Nephron progenitor cell (in vitro differentiated cells): Measurements from ENCODE around the gene FUT4.

Source experiments
- DNase-seq: peaks from one replicate; pipeline ENCODE4 v3.0.0; 2021
- H3K27ac Mint-ChIP-seq: 2 replicates; pipeline ENCODE4 v1.8.0; 2021; ENCODE audit warnings: mild to moderate bottlenecking, moderate library complexity, mixed read lengths
- H3K27me3 Mint-ChIP-seq: 2 replicates; pipeline ENCODE4 v1.8.0; 2021; ENCODE audit warnings: mild to moderate bottlenecking, low read depth, mixed read lengths; ENCODE audit not compliant: poor library complexity
- H3K36me3 Mint-ChIP-seq: 2 replicates; pipeline ENCODE4 v1.8.0; 2021; ENCODE audit warnings: low read depth, mixed read lengths
- H3K4me1 Mint-ChIP-seq: 2 replicates; pipeline ENCODE4 v1.8.0; 2021; ENCODE audit warnings: mixed read lengths
- H3K4me3 Mint-ChIP-seq: 2 replicates; pipeline ENCODE4 v1.8.0; 2021; ENCODE audit warnings: mild to moderate bottlenecking, moderate library complexity, mixed read lengths
- H3K9me3 Mint-ChIP-seq: 2 replicates; pipeline ENCODE4 v1.8.0; 2021; ENCODE audit warnings: mild to moderate bottlenecking, moderate library complexity, mixed read lengths
- TF ChIP-seq, protein P1 (sequence below): fragments of 200-600 bp; sonication (generic); IDR thresholded peaks from 2 replicates; pipeline ENCODE4 v1.5.0; 2021; ENCODE audit warnings: antibody characterized with exemption

Gene FUT4

GRCh38 chr11:94528551-94528950 is 15.2 kb upstream of the FUT4 start:
- no peaks in the 10 kb centered on the region for H3K9me3 Mint-ChIP-seq
- TF ChIP-seq, protein P1, sequence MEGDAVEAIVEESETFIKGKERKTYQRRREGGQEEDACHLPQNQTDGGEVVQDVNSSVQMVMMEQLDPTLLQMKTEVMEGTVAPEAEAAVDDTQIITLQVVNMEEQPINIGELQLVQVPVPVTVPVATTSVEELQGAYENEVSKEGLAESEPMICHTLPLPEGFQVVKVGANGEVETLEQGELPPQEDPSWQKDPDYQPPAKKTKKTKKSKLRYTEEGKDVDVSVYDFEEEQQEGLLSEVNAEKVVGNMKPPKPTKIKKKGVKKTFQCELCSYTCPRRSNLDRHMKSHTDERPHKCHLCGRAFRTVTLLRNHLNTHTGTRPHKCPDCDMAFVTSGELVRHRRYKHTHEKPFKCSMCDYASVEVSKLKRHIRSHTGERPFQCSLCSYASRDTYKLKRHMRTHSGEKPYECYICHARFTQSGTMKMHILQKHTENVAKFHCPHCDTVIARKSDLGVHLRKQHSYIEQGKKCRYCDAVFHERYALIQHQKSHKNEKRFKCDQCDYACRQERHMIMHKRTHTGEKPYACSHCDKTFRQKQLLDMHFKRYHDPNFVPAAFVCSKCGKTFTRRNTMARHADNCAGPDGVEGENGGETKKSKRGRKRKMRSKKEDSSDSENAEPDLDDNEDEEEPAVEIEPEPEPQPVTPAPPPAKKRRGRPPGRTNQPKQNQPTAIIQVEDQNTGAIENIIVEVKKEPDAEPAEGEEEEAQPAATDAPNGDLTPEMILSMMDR, result no peak
- no peak overlapping the region for H3K4me3 Mint-ChIP-seq
- H3K27ac Mint-ChIP-seq, result no peak overlapping the region
- no peak for DNase-seq
- H3K4me1 Mint-ChIP-seq, result peaks cover 6% of the 10 kb centered on the region
- H3K27me3 Mint-ChIP-seq, result peaks cover 19% of the 10 kb centered on the region
- no peaks in the 10 kb centered on the region for H3K36me3 Mint-ChIP-seq

GRCh38 chr11:94532211-94532610 is 11.5 kb upstream of the FUT4 start:
- Mint-ChIP-seq H3K9me3 (no peaks in the 10 kb centered on the region), H3K4me3 (no peak overlapping the region)

DNA sequence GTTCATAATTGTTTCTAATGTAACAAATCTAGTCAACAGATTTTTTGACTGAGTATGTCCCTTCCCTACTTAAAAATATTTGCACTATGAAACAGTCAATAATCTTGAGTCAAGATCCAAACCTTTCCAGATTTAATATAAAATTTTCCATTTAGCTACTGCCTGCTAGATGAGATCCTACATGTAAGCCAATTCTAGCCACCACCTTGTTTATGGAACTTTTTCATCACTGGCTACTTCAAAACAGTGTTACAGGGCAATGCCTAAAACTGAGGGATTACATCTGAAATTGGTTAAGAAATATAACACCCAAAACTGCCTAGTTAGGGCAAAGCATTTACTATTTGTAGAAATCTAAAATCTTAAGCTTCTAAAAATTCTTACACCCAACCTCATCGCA is 10.5 kb upstream of the FUT4 start:
- Mint-ChIP-seq H3K4me3 (no peak overlapping the region), H3K36me3 (no peaks in the 10 kb centered on the region), H3K4me1 (no peaks in the 10 kb centered on the region), H3K27me3 (peaks cover 17% of the 10 kb centered on the region), H3K27ac (no peak overlapping the region), H3K9me3 (no peaks in the 10 kb centered on the region)
- no peak for DNase-seq
- TF ChIP-seq, protein P1, result no peak

More at GRCh38 chr11:94532211-94532610, 11.5 kb upstream of the FUT4 start:
- Mint-ChIP-seq H3K4me1 (no peaks in the 10 kb centered on the region), H3K36me3 (no peaks in the 10 kb centered on the region), H3K27me3 (peaks cover 21% of the 10 kb centered on the region), H3K27ac (no peak overlapping the region)
- TF ChIP-seq, protein P1, result no peak
- no peak for DNase-seq

- Mint-ChIP-seq H3K36me3 (no peaks in the 10 kb centered on the region), H3K4me1 (no peaks in the 10 kb centered on the region), H3K27ac (no peak overlapping the region), H3K27me3 (peaks cover 14% of the 10 kb centered on the region), H3K4me3 (no peak overlapping the region), H3K9me3 (no peaks in the 10 kb centered on the region)
- no peak for DNase-seq
- TF ChIP-seq, protein P1, result no peak
Observed at GRCh38 chr11:94533696-94534630, 9.8 kb upstream of the FUT4 start.

DNA sequence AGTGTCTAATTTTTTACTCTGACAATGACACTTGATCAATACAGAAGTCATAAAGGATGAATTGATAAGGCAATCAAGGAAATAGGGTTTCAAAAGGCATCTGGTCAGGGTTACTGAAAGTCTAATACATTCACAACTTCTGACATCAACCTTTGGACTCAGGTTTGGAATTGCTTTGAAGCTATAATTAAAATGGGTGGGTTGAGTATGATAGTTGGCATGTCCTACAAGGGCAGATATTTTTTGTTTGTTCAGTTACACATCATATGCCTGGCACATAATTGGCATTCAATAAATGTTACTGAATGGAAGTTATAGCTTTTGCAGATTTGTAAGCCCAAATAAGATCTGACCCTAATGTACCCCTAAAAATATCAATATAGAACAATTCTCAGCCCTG is 7.3 kb upstream of the FUT4 start:
- Mint-ChIP-seq H3K27me3 (peaks cover 14% of the 10 kb centered on the region), H3K27ac (no peak overlapping the region), H3K9me3 (no peaks in the 10 kb centered on the region), H3K4me3 (no peak overlapping the region), H3K4me1 (no peaks in the 10 kb centered on the region), H3K36me3 (no peaks in the 10 kb centered on the region)
- TF ChIP-seq, protein P1, result no peak
- no peak for DNase-seq
